Measurements from ENCODE around the gene SKA2. TPM values are rescaled to one million over a fixed set of nuclear protein-coding genes. Genes with fewer than 3 reads are reported as not detected.

Gene SKA2
- polyA plus RNA-seq, 6 donors from 2014 or later, result 25.1 to 33.1 (median 29.4) TPM

GRCh38 chr17:59172436-59173004, 17.5 kb upstream of the SKA2 start:
- Mint-ChIP-seq H3K27ac (no peak overlapping the region), H3K4me3 (no peak overlapping the region), H3K9me3 (peaks cover 0 to 3% (median 0%) of the 10 kb centered on the region in 7 donors), H3K27me3 (no peaks in the 10 kb centered on the region), H3K4me1 (peaks cover 3 to 8% (median 4%) of the 10 kb centered on the region in 3 donors), H3K36me3 (no peaks in the 10 kb centered on the region)
- DNase-seq, result no peak
- ATAC-seq (ENCODE audit: low read depth in 2 of 2), result no peak

GRCh38 chr17:59167571-59168001, 12.6 kb upstream of the SKA2 start:
- Mint-ChIP-seq H3K36me3 (no peaks in the 10 kb centered on the region), H3K4me1 (peaks cover 5 to 7% (median 6%) of the 10 kb centered on the region in 3 donors), H3K27ac (no peak overlapping the region), H3K9me3 (no peaks in the 10 kb centered on the region), H3K4me3 (no peak overlapping the region), H3K27me3 (no peaks in the 10 kb centered on the region)
- DNase-seq (no peak), ATAC-seq (ENCODE audit: low read depth in 2 of 2) (peak in 1 of 2 donors; percentile 25)

- H3K4me1 Mint-ChIP-seq, result peaks cover 5 to 7% (median 6%) of the 10 kb centered on the region in 3 donors
- no peaks in the 10 kb centered on the region for H3K27me3 Mint-ChIP-seq
- no peak overlapping the region for H3K4me3 Mint-ChIP-seq
- ATAC-seq (ENCODE audit: low read depth in 2 of 2) (peak; percentile 63 to 72), DNase-seq (peak; percentile 6)
- peak overlapping the region in 2 of 6 donors; percentile 76 to 80 for H3K27ac Mint-ChIP-seq
- H3K36me3 Mint-ChIP-seq, result no peaks in the 10 kb centered on the region
- H3K9me3 Mint-ChIP-seq, result no peaks in the 10 kb centered on the region
Observed at GRCh38 chr17:59165933-59166342, 11.0 kb upstream of the SKA2 start.

- H3K27ac Mint-ChIP-seq, result no peak overlapping the region
- H3K4me1 Mint-ChIP-seq, result peaks cover 0 to 4% (median 0%) of the 10 kb centered on the region in 3 donors
- ATAC-seq (ENCODE audit: low read depth in 2 of 2) (no peak), DNase-seq (no peak)
- no peak overlapping the region for H3K4me3 Mint-ChIP-seq
- H3K9me3 Mint-ChIP-seq, result no peaks in the 10 kb centered on the region
- no peaks in the 10 kb centered on the region for H3K27me3 Mint-ChIP-seq
- no peaks in the 10 kb centered on the region for H3K36me3 Mint-ChIP-seq
Observed at GRCh38 chr17:59161477-59161876, 6.5 kb upstream of the SKA2 start.

GRCh38 chr17:59160157-59161025, 5.4 kb upstream of the SKA2 start:
- ATAC-seq (ENCODE audit: low read depth in 2 of 2), result no peak
- Mint-ChIP-seq H3K27me3 (no peaks in the 10 kb centered on the region), H3K27ac (peak overlapping the region in 2 of 6 donors; percentile 69 to 86), H3K4me1 (no peaks in the 10 kb centered on the region), H3K36me3 (no peaks in the 10 kb centered on the region), H3K4me3 (no peak overlapping the region), H3K9me3 (no peaks in the 10 kb centered on the region)
- DNase-seq, result no peak

- H3K36me3 Mint-ChIP-seq, result no peaks in the 10 kb centered on the region
Observed at GRCh38 chr17:59155439-59156177, 622 bp upstream of the SKA2 start, which contains the start of gene PRR11. TSS of gene PRR11 (plus strand) at chr17:59155746. CDS start at chr17:59169753, 14,007 bp downstream.

GRCh38 chr17:59154292-59154720, 680 bp downstream of the SKA2 start:
- H3K27me3 Mint-ChIP-seq, result no peaks in the 10 kb centered on the region
- H3K4me1 Mint-ChIP-seq, result peaks cover 0 to 15% (median 7%) of the 10 kb centered on the region in 3 donors
- H3K4me3 Mint-ChIP-seq, result no peak overlapping the region
- peak; percentile 5 for DNase-seq
- no peaks in the 10 kb centered on the region for H3K9me3 Mint-ChIP-seq
- ATAC-seq (ENCODE audit: low read depth in 2 of 2), result no peak
- peak overlapping the region in 2 of 6 donors; percentile 24 to 60 for H3K27ac Mint-ChIP-seq
- no peaks in the 10 kb centered on the region for H3K36me3 Mint-ChIP-seq

More at GRCh38 chr17:59155439-59156177, 622 bp upstream of the SKA2 start, which contains the start of gene PRR11:
- ATAC-seq (ENCODE audit: low read depth in 2 of 2) (peak; percentile 84), DNase-seq (peak; percentile 97)
- Mint-ChIP-seq H3K9me3 (no peaks in the 10 kb centered on the region), H3K27ac (peak within 1 kb of the TSS in 1 of 6 donors; percentile 6), H3K4me1 (peaks cover 0 to 15% (median 7%) of the 10 kb centered on the region in 3 donors), H3K27me3 (no peaks in the 10 kb centered on the region), H3K4me3 (peak within 1 kb of the TSS in 1 of 8 donors; percentile 34)

GRCh38 chr17:59152925-59153324, 2.1 kb downstream of the SKA2 start:
- no peaks in the 10 kb centered on the region for H3K36me3 Mint-ChIP-seq

GRCh38 chr17:59151591-59151990, 3.4 kb downstream of the SKA2 start:
- DNase-seq (no peak), ATAC-seq (ENCODE audit: low read depth in 2 of 2) (no peak)
- no peaks in the 10 kb centered on the region for H3K27me3 Mint-ChIP-seq
- no peaks in the 10 kb centered on the region for H3K36me3 Mint-ChIP-seq
- no peaks in the 10 kb centered on the region for H3K9me3 Mint-ChIP-seq
- peaks cover 0 to 15% (median 7%) of the 10 kb centered on the region in 3 donors for H3K4me1 Mint-ChIP-seq
- H3K4me3 Mint-ChIP-seq, result peak overlapping the region in 1 of 8 donors; percentile 74
- no peak overlapping the region for H3K27ac Mint-ChIP-seq

More at GRCh38 chr17:59152925-59153324, 2.1 kb downstream of the SKA2 start:
- ATAC-seq (ENCODE audit: low read depth in 2 of 2) (no peak), DNase-seq (no peak)
- Mint-ChIP-seq H3K4me3 (peak overlapping the region in 1 of 8 donors; percentile 39), H3K27ac (no peak overlapping the region), H3K4me1 (peaks cover 0 to 15% (median 7%) of the 10 kb centered on the region in 3 donors), H3K27me3 (no peaks in the 10 kb centered on the region), H3K9me3 (no peaks in the 10 kb centered on the region)

GRCh38 chr17:59151006-59151405, 4.0 kb downstream of the SKA2 start:
- ATAC-seq (ENCODE audit: low read depth in 2 of 2) (no peak), DNase-seq (no peak)
- no peak overlapping the region for H3K27ac Mint-ChIP-seq
- H3K36me3 Mint-ChIP-seq, result no peaks in the 10 kb centered on the region
- H3K4me1 Mint-ChIP-seq, result peaks cover 0 to 15% (median 7%) of the 10 kb centered on the region in 3 donors
- H3K27me3 Mint-ChIP-seq, result no peaks in the 10 kb centered on the region
- H3K4me3 Mint-ChIP-seq, result no peak overlapping the region
- H3K9me3 Mint-ChIP-seq, result no peaks in the 10 kb centered on the region

- peak overlapping the region in 1 of 6 donors; percentile 44 for H3K27ac Mint-ChIP-seq
- H3K9me3 Mint-ChIP-seq, result no peaks in the 10 kb centered on the region
- no peaks in the 10 kb centered on the region for H3K36me3 Mint-ChIP-seq
- H3K4me3 Mint-ChIP-seq, result peak overlapping the region in 1 of 8 donors; percentile 52
- DNase-seq (no peak), ATAC-seq (ENCODE audit: low read depth in 2 of 2) (no peak)
- peaks cover 0 to 17% (median 7%) of the 10 kb centered on the region in 3 donors for H3K4me1 Mint-ChIP-seq
- no peaks in the 10 kb centered on the region for H3K27me3 Mint-ChIP-seq
Observed at GRCh38 chr17:59149841-59150511, 5.0 kb downstream of the SKA2 start.

GRCh38 chr17:59149051-59149450, 5.9 kb downstream of the SKA2 start:
- Mint-ChIP-seq H3K9me3 (no peaks in the 10 kb centered on the region), H3K27me3 (no peaks in the 10 kb centered on the region), H3K36me3 (no peaks in the 10 kb centered on the region), H3K4me3 (peak overlapping the region in 1 of 8 donors; percentile 30), H3K27ac (no peak overlapping the region), H3K4me1 (peaks cover 0 to 13% (median 3%) of the 10 kb centered on the region in 3 donors)
- no peak for ATAC-seq (ENCODE audit: low read depth in 2 of 2)
- DNase-seq, result no peak

All from naive B cell (primary cell).